MCF 10A (cell line): Measurements from ENCODE around the gene ADGRE3. TPM values are rescaled to one million over a fixed set of nuclear protein-coding genes. Genes with fewer than 3 reads are reported as not detected.

Experiments used
- BruUV-seq: library from RNA; stranded (reverse); fragments of 400-500 nt; replicated peaks from 2 replicates; lab custom pipeline; 2021; lab: Mats Ljungman, UMichigan
- CTCF ChIA-PET: fragments of 300-600 bp; sonication (Branson Sonifier 250); formaldehyde crosslinking; extraction: SDS; loops from one replicate; lab custom pipeline; 2021; ENCODE audit warnings: antibody characterized with exemption, inconsistent platforms; lab: Yijun Ruan, JAX
- POLR2A ChIA-PET: fragments of 300-600, 350-650 bp; sonication (Branson Sonifier 250); formaldehyde crosslinking; extraction: SDS; loops from one replicate; lab custom pipeline; 2020; ENCODE audit warnings: antibody characterized with exemption, inconsistent platforms; lab: Yijun Ruan, JAX
- DNase-seq: peaks from one replicate; pipeline ENCODE4 v3.0.0-alpha.2; 2018; ENCODE audit not compliant: unreplicated experiment
- H3K27ac Mint-ChIP-seq: one replicate; pipeline ENCODE4 v1.8.0; 2022; ENCODE audit warnings: mild to moderate bottlenecking, low read depth, mixed read lengths; ENCODE audit not compliant: unreplicated experiment
- H3K27me3 Mint-ChIP-seq: one replicate; pipeline ENCODE4 v1.8.0; 2022; ENCODE audit warnings: mixed read lengths; ENCODE audit not compliant: insufficient read depth, unreplicated experiment
- H3K36me3 Mint-ChIP-seq: one replicate; pipeline ENCODE4 v1.8.0; 2022; ENCODE audit warnings: mild to moderate bottlenecking, moderate library complexity, mixed read lengths; ENCODE audit not compliant: insufficient read depth, unreplicated experiment
- H3K4me1 Mint-ChIP-seq: one replicate; pipeline ENCODE4 v1.8.0; 2022; ENCODE audit warnings: mixed read lengths; ENCODE audit not compliant: insufficient read depth, unreplicated experiment
- H3K4me3 Mint-ChIP-seq: one replicate; pipeline ENCODE4 v1.8.0; 2022; ENCODE audit warnings: mild to moderate bottlenecking, moderate library complexity, mixed read lengths; ENCODE audit not compliant: unreplicated experiment
- H3K9me3 Mint-ChIP-seq: one replicate; pipeline ENCODE4 v1.8.0; 2022; ENCODE audit warnings: mixed read lengths; ENCODE audit not compliant: unreplicated experiment
- CTCF ChIP-seq: fragments of 200-600 bp; IDR thresholded peaks from one replicate; pipeline ENCODE4 v1.8.0; 2022; ENCODE audit warnings: antibody characterized with exemption, mild to moderate bottlenecking; ENCODE audit not compliant: unreplicated experiment
- intact Hi-C: fragments of 100-400 bp; cut with micrococcal nuclease; formaldehyde crosslinking; loops from 2 replicates; pipeline ENCODE4 v1.14.1; 2022
- total RNA-seq: library from RNA; stranded (reverse); gene quantifications from 2 replicates; pipeline ENCODE4 v1.2.3, GENCODE V29; 2022

Gene ADGRE3
- total RNA-seq, 1 experiment from 2014 or later = not detected

GRCh38 chr19:14661372-14661924 lies 13.2 kb downstream of the ADGRE3 start:
- no peak overlapping the region for H3K4me3 Mint-ChIP-seq

GRCh38 chr19:14659874-14660489 lies 14.7 kb downstream of the ADGRE3 start:
- no peaks in the 10 kb centered on the region for H3K9me3 Mint-ChIP-seq
- no peak overlapping the region for H3K27ac Mint-ChIP-seq
- POLR2A ChIA-PET = no interaction called here

More at GRCh38 chr19:14661372-14661924, 13.2 kb downstream of the ADGRE3 start:
- no peak for DNase-seq
- Mint-ChIP-seq H3K9me3 (no peaks in the 10 kb centered on the region), H3K4me1 (no peaks in the 10 kb centered on the region), H3K27ac (no peak overlapping the region), H3K36me3 (no peaks in the 10 kb centered on the region), H3K27me3 (no peaks in the 10 kb centered on the region)
- no TSS peak for BruUV-seq
- TF ChIP-seq CTCF = no peak
- intact Hi-C loops = no loop called here
- ChIA-PET CTCF (interaction anchor here (0.5 kb wide), 1 partner anchor 189 kb away, joined by 4 read pairs; no protein-coding TSS in a partner anchor), POLR2A (no interaction called here)

GRCh38 chr19:14655726-14656125 lies 18.9 kb downstream of the ADGRE3 start:
- peaks cover 5% of the 10 kb centered on the region for H3K27me3 Mint-ChIP-seq
- no peaks in the 10 kb centered on the region for H3K4me1 Mint-ChIP-seq
- no peaks in the 10 kb centered on the region for H3K36me3 Mint-ChIP-seq
- no peak for DNase-seq
- TF ChIP-seq CTCF = no peak
- CTCF ChIA-PET = no interaction called here
- intact Hi-C loops = no loop called here
- POLR2A ChIA-PET = no interaction called here
- H3K27ac Mint-ChIP-seq = no peak overlapping the region
- H3K9me3 Mint-ChIP-seq = peaks cover under 1% of the 10 kb centered on the region
- no TSS peak for BruUV-seq
- no peak overlapping the region for H3K4me3 Mint-ChIP-seq

More at GRCh38 chr19:14659874-14660489, 14.7 kb downstream of the ADGRE3 start:
- H3K4me1 Mint-ChIP-seq = no peaks in the 10 kb centered on the region
- BruUV-seq = no TSS peak
- CTCF ChIA-PET = interaction anchor here (0.7 kb wide), 1 partner anchor 40 kb away, joined by 3 read pairs; no protein-coding TSS in a partner anchor
- no peaks in the 10 kb centered on the region for H3K36me3 Mint-ChIP-seq
- no peak overlapping the region for H3K4me3 Mint-ChIP-seq
- no peak for DNase-seq
- intact Hi-C loops = no loop called here
- TF ChIP-seq CTCF = no peak
- no peaks in the 10 kb centered on the region for H3K27me3 Mint-ChIP-seq

- BruUV-seq = no TSS peak
- no peaks in the 10 kb centered on the region for H3K4me1 Mint-ChIP-seq
- intact Hi-C loops = no loop called here
- H3K36me3 Mint-ChIP-seq = no peaks in the 10 kb centered on the region
- ChIA-PET POLR2A (interaction anchor here (0.7 kb wide), 1 partner anchor 279 kb away, joined by 3 read pairs; no protein-coding TSS in a partner anchor), CTCF (interaction anchor here (0.7 kb wide), 1 partner anchor 529 kb away, joined by 3 read pairs; no protein-coding TSS in a partner anchor)
- H3K27me3 Mint-ChIP-seq = peaks cover 12% of the 10 kb centered on the region
- no peak for DNase-seq
- peaks cover 8% of the 10 kb centered on the region for H3K9me3 Mint-ChIP-seq
- no peak overlapping the region for H3K4me3 Mint-ChIP-seq
- H3K27ac Mint-ChIP-seq = no peak overlapping the region
- TF ChIP-seq CTCF = no peak
Measured at GRCh38 chr19:14654786-14655560, 19.7 kb downstream of the ADGRE3 start.
